ENCODE results near the gene IL17RD.

IL17RD gene

DNA sequence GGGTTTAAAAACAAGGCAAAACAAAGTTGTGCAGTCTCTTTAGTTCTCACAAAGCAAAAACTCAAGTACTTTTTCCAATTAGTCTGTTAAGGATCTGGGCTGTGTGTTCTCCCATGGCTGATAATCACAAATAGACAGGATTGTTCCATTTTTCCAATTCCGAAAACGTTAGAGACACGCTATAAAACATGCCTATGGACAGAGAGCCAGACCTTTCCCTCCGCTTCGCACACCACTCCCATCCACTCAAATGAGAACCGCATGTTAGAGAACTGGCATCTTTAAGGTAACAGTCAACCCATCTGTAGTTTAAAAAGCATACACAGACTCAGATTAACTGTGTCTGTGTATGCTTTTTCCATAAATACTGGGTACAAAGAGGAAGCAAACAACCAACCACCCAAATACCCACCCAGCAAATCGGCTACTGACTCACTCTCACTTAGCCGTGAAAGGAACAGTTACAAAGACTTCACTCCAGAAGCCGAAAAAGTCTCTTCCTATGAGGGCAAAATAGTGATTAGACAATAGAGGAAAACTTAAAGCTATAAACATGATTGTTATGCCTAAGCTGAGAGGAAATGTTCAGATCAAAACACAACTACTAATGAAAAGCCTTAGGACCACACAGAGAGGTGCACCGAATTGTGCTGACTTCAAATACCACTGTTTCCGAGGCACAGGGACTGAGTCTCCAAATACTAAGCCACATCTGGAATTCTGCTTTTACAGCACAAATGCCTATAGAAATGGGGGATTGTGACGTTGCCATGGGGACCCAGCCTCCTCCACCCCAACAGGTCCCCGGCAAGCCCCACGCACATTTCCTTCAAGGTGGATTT is 36.1 kb downstream of the IL17RD start:
- DNase-seq: no peak

- DNase-seq: no peak
Measured at GRCh38 chr3:57127891-57128518, 37.1 kb downstream of the IL17RD start.

DNA sequence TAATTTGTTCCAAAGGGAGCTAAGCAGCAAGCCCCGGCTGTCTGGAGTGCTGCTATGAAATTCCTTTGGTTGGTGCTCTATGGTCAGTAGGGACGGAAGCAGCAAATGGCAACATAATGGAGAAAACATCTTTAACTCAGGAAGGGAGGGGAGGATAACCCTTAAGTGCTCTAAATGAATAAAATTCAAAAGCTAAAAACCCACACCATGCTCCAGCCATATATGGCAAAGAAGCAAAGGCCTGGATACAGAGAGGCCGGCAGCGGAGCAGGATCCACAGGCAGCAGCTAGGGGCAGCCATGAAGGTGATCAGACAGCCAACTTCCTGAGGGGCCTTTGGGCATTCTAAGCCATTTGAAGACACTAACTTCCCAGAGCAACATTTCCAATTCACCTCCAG is 38.9 kb downstream of the IL17RD start:
- no peak for DNase-seq

GRCh38 chr3:57120451-57121174 is 44.5 kb downstream of the IL17RD start:
- no peak for DNase-seq

GRCh38 chr3:57120040-57120439 is 45.1 kb downstream of the IL17RD start:
- DNase-seq: no peak

DNA sequence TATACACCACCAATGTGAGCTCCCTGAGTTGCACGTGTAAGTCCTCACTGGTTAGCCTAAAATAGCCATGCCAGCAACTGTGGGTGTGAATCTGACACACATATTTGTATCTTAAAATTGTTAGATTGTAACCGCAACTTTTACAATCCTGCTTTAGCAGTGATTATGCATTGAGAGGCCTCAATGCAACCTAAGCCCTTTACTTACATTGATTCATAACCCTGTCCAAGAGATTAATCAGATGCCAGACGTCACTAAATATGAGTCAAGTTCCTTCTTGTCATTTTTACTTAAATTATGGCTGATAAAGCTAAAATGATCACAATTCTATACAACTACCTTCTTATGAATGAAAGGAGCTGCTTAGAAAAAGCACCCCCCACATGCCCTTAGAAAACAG is 46.9 kb downstream of the IL17RD start:
- DNase-seq: no peak

DNA sequence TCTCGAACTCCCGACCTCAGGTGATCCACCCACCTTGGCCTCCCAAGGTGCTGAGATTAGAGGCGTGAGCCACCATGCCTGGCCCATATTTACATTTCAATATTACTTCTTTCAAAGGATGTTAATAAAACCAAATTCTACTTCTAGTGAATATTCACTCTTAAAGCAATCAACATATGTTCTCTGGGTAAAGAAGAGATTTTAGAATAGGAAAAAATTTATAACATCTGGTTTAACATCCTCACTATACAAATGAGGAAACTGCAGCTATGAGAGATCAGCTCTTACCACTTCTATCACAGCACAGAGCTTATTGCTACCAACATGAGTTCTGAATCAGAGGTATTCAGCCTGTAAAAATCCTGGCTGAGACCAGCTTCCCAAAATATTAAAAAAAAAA is 48.7 kb downstream of the IL17RD start:
- DNase-seq: no peak

DNA sequence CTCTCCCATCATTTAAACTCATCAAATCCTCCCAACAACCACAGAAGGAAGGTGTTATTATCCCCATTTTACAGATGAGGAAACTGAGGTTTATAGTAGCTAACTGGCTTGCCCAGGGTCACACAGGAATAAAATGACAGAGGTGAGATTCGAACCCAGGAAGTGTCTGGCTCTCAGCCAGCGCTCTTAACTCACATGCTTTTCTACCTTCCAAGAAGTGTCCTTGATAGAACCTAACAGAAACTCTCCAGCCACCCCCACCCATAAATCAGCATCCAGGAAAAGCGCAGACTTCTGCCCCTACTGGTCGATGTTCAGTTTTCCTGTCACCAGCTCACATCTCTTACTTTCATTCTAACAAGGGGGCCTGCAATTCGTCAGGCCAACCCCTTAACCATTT is 52.9 kb downstream of the IL17RD start:
- DNase-seq: no peak

DNA sequence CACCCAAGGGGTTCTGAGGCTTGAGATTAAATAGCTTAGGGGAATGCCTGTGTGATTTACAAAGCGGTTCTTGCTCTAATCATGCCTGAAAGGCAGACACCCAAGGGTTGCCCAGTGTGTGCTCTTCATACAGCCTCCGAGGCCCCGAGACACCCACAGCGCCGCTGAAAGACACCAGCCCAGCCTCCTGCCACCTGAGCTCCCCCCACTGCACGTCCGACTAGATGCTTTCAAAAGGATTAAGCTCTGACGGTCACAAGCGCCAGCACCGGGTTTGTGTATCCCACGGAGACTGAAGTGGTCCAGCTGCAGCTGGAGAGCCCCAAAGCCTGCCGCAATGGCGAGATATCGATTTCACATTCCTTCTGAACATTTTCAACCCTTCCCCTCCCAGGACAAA is 54.4 kb downstream of the IL17RD start:
- DNase-seq: peak; percentile 47

GRCh38 chr3:57110214-57110613 is 54.9 kb downstream of the IL17RD start:
- no peak for DNase-seq

GRCh38 chr3:57109437-57110199 is 55.5 kb downstream of the IL17RD start:
- no peak for DNase-seq

- no peak for DNase-seq
Measured at GRCh38 chr3:57108684-57109083, 56.5 kb downstream of the IL17RD start.

GRCh38 chr3:57105585-57105984 is 59.6 kb downstream of the IL17RD start:
- no peak for DNase-seq

GRCh38 chr3:57100046-57100695 is 65.0 kb downstream of the IL17RD start:
- DNase-seq: peak; percentile 5

DNA sequence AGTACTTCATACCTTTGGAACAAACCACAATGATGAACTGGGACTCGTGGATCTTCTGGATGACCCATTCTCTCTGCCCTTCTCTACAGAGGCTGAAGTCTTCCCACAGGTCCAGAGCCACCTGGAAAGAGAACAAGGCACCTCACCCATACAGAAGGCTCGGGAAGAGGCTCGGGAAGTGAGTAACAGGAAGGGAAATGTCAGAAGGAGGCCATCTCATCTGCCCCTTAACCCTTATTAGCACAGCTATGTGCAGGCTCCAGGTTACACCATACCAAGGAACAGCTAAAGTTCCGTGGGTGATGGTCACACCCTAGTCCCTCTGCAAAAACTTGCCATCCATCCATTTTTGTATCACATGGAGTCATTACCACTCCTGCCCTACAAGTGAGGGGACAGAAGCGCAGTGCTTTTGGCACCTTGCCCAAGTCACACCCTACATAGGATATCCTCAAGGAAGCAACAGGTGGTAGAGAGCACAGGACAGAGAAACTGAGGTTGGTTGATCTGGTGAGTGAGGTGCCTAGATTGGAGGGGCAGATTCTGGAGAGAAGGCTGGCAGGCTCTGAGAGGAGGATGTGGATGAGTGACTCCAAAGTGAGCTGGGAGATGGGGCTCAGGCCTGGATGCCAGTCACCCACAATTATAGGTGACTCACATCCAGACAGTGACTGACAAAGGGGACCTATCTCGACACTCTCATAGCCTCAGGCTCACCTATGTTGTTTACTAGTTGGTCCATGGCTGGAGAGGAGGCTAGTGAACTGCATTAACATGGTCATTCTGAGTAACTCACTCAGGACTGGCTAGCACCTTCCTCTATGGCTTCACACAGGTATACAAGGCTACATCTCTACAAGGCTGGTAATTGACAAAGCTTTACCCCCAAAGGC is 66.5 kb downstream of the IL17RD start:
- DNase-seq: no peak

GRCh38 chr3:57097536-57097935 is 67.6 kb downstream of the IL17RD start:
- no peak for DNase-seq

GRCh38 chr3:57095363-57095762 is 69.8 kb downstream of the IL17RD start:
- DNase-seq: no peak

DNA sequence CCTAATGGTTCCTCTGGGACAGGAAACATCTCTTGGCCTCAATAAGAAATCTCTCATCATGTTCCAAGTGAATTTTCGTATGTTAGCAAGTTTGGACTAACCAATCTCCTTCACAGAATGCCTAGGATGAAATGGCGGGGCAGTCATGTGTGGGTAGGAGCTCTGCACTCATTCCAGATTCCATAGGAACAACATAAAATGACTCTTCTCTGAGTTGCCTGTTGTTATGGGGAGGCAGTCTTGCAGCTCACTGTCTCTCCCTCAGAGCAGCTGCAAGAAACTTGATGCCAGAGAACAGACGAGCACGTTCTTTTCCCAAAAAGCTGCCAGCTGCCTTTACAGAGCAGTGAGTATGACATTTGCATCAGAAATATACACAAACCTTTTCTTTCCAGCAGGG is 70.6 kb downstream of the IL17RD start:
- no peak for DNase-seq

- no peak for DNase-seq
Measured at GRCh38 chr3:57093971-57094535, 71.1 kb downstream of the IL17RD start.

DNA sequence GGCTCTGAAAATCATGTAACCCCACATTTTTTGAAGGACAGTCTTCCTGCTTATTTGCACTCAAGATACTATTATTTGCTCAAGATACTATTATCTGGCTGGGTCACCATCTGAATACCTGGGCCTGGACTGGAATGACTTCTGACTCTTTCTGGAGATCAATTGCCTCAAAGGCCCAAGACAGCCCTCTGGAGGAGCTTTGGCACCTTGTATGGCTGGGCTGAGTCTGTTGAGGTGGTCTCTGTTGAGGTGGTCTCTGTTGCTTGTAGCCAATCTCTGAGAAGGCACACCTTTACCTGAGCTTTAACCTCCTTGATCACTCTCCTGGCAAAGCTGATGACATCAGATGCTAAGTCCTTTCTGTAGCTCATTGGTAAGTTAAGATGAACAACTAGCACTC is 71.7 kb downstream of the IL17RD start:
- DNase-seq: no peak

Data from NCI-H748 treated with DMSO at 0.1 percent for 48 hours (cell line).